ENCODE data around the gene HEATR9.

- TF ChIP-seq CTCF (IDR thresholded peaks at IDR 0.05) (no peak), POLR2A (IDR thresholded peaks at IDR 0.05) (no peak)
Observed at GRCh38 chr17:35907691-35908090, 39.0 kb upstream of the HEATR9 start.

All from uterus (tissue), 2 donors.